Peyer's patch (tissue), 4 donors: ENCODE measurements around the gene KRTAP4-11.

Experiments used
- POLR2A ChIP-seq, 2 donors: fragments of 450-650 bp; IDR thresholded peaks; one replicate each; pipeline ENCODE4 v1.5.1; 2017; ENCODE audit warnings: antibody characterized with exemption in 2 of 2, mild to moderate bottlenecking in 2 of 2, moderate library complexity in 2 of 2
- TF ChIP-seq, protein P1 (sequence below), 6 experiments: fragments of 450-650 bp in 4 of 6; fragments of 200-600 bp in 2 of 6; sonication (generic) in 1 of 6; IDR thresholded peaks; one replicate each; pipeline ENCODE4 v1.5.1; 2017 to 2019; ENCODE audit warnings: antibody characterized with exemption in 6 of 6, mild to moderate bottlenecking in 3 of 6, moderate library complexity in 1 of 6

DNA sequence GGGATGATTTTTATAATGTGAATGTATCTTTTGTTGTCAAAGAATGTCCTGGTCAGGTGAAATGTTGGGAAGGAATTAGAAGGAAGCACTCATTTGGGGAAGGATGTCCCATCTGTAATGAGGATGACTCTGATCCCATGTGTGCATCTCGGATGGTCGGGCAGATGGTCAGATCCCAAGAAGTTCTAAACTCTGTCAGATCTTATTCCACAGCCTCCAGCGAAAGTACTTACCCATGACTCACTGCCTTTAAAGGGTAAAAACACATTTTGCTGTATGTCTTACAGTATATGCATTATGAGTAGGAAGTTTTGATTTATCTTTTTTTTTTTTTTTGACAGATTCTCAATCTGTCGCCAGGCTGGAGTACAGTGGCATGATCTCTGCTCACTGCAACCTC is 548 bp upstream of the KRTAP4-11 start:
- TF ChIP-seq POLR2A (IDR thresholded peaks at IDR 0.05): no peak
- TF ChIP-seq, protein P1, sequence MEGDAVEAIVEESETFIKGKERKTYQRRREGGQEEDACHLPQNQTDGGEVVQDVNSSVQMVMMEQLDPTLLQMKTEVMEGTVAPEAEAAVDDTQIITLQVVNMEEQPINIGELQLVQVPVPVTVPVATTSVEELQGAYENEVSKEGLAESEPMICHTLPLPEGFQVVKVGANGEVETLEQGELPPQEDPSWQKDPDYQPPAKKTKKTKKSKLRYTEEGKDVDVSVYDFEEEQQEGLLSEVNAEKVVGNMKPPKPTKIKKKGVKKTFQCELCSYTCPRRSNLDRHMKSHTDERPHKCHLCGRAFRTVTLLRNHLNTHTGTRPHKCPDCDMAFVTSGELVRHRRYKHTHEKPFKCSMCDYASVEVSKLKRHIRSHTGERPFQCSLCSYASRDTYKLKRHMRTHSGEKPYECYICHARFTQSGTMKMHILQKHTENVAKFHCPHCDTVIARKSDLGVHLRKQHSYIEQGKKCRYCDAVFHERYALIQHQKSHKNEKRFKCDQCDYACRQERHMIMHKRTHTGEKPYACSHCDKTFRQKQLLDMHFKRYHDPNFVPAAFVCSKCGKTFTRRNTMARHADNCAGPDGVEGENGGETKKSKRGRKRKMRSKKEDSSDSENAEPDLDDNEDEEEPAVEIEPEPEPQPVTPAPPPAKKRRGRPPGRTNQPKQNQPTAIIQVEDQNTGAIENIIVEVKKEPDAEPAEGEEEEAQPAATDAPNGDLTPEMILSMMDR (IDR thresholded peaks at IDR 0.05): no peak
